ENCODE measurements around the gene ZSWIM6.

DNA sequence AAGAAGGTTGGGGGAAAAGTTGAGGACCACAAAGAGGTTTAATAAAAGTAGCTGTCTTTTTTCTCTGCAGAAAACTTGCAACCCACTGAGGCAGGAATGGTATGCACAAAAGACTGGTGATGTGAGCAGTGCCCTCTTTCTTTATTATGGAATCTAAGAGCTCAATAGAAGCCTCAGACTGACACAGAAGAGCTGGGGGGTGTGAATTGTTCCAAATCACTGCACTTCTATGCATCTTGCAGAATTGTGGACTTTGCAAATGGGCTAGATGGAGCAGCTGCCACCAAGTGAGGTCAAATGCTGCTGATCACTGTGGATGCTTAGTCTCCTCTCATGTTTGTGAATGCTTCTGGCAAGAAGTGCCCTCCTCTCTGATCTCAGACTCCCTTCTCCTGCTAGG, 227.1 kb downstream of the ZSWIM6 start:
- TF ChIP-seq, protein P1, sequence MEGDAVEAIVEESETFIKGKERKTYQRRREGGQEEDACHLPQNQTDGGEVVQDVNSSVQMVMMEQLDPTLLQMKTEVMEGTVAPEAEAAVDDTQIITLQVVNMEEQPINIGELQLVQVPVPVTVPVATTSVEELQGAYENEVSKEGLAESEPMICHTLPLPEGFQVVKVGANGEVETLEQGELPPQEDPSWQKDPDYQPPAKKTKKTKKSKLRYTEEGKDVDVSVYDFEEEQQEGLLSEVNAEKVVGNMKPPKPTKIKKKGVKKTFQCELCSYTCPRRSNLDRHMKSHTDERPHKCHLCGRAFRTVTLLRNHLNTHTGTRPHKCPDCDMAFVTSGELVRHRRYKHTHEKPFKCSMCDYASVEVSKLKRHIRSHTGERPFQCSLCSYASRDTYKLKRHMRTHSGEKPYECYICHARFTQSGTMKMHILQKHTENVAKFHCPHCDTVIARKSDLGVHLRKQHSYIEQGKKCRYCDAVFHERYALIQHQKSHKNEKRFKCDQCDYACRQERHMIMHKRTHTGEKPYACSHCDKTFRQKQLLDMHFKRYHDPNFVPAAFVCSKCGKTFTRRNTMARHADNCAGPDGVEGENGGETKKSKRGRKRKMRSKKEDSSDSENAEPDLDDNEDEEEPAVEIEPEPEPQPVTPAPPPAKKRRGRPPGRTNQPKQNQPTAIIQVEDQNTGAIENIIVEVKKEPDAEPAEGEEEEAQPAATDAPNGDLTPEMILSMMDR (IDR thresholded peaks at IDR 0.05): no peak
- no peak for TF ChIP-seq POLR2A (IDR thresholded peaks at IDR 0.05)

All from transverse colon (tissue), 3 donors.